HG02870 (cell line): ENCODE results near the gene TTLL9.

ENCODE experiments used
- ATAC-seq: cut with Tn5 transposase; IDR thresholded peaks from one replicate; pipeline ENCODE4 v1.9.1; 2021; ENCODE audit warnings: mild to moderate bottlenecking, moderate library complexity; ENCODE audit not compliant: unreplicated experiment

The TTLL9 gene

DNA sequence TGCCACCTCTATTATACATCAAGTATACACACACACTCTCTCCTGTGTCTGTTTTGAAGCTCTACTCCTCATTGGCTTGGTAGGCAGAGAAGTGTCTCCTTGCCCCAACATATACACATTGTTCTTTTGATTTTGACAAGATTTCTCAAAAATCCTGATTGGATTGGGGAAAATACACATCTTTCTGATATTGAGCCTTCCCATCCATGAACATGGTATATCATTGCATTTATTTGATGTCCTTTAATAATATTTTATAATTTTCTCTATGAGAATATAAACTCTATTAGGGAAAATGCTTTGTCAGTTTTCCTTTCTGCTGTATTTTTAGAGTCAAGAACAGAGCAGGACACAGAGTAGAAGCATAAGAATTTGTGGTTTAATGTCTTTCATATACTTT is 7.2 kb downstream of the TTLL9 start:
- no peak for ATAC-seq

DNA sequence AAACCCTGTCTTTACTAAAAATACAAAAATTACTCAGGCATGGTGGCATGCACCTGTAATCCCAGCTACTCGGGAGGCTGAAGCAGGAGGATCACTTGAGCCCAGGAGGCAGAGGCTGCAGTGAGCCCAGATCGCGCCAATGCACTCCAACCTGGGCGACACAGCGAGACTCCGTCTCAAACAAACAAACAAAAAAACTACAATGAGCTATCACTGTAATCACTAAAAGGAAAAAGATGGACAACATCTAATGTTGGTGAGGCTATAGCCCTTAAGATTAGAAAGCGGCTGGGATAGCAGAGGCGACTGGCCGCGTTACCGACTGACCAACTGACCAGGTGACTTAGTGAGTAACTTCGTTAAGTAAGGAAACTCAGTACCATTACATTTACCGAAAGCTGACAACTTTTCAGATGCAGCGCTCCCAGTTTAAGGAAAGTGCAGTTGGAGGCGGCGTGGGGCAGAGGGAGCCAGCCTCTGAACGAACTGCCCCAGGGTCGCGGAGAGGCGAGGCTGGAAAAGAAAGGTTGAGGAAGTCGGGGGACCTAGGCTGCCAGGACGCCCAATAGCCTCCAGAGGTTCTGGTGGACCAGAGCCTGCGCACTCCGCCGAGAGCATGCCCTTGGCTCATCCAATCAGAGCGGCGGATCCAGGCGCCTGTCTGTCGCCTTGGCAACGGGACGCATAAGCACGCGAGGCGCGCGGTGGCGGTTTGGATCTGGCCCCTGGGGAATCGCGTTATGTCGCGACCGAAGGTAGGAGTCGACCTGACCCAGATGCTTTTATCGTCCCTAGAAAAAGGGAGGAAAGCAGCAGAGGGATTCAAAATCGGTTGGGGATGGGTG is 8.9 kb downstream of the TTLL9 start:
- ATAC-seq, result peak; percentile 92

DNA sequence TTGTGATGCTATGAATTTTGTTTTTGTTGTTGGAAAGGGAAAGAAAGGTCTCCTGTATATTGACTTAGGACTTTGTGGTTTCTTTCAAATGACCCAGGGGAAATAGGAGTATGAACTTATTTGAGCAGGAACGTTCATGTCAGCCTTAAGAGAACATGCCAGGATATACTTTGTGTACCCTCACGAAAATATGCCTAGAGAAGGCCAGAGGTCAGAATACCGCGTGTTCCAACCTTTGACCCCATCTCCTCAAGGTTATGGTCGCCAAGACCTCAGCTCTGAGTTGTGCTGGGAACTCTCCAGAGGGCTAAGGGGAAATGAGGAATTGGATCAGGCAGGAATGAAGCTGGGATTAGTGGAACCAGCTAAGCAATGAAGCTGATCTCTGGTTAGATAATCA is 11.5 kb downstream of the TTLL9 start:
- no peak for ATAC-seq

DNA sequence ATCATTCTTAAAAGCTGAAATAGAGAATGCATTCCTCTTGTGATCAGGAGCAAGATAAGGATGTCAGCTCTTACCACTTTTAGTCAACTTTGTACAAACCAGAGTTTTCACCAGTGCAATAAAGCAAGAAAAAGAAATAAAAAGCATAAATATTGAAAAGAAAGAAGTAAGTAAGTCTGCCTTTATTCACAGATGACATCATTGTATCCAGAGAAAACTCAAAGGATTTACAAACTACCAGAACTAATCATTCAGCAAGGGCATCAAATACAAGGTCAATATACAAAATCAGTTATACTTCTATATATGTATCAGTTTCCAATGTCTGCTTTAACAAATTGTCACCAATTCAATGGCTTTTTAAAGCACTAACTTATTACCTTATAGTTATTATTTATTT is 13.4 kb downstream of the TTLL9 start:
- ATAC-seq, result no peak

DNA sequence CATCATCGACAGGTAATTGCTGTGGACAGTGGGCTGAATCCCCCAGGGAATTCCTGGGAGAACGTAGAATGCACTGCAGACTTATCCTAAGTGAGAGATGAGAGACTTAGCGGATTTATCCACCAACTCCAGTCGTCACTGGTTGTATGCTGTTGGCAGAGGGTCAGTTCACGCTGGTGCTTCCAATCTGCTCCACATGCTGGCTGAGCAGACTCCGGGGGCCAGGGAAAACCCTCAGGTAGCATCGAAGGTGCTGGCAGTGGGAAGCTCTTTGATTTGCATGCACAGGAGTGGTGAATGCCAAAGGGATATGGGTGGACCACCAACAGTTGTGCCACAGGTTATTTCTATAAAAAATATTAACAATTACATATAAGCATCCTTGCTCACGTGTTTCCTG is 20.2 kb downstream of the TTLL9 start:
- no peak for ATAC-seq

DNA sequence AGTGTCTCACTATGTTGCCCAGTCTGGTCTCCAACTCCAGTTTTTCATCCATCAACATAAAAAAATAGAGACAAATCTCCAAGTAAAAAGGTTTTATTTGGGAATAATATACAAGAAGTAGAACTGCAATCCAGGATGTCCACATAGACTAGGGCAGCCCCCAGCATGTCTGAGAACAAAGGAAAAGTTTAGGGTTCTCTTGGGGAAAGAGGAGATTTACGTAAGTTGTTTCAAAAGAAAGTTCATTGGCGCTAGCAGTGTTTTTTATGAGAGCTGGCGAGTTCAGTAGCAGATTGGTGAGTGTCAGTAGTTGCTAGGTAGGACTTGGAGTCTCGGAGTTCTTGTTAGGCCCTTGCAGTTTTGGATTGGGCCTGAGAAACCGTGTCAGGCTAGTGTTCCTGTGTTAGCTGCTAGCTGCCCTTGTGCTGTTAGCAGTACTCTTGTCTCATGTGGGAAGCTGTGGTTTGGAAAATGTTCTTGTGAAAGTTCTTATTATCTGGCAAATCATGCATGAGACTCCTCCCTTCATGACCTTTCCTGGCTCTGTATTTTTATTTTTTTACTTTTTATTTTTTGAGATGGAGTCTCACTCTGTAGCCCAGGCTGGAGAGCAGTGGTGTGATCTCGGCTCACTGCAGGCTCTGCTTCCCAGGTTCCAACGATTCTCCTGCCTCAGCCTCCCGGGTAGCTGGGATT is 24.7 kb downstream of the TTLL9 start:
- ATAC-seq, result peak; percentile 99

DNA sequence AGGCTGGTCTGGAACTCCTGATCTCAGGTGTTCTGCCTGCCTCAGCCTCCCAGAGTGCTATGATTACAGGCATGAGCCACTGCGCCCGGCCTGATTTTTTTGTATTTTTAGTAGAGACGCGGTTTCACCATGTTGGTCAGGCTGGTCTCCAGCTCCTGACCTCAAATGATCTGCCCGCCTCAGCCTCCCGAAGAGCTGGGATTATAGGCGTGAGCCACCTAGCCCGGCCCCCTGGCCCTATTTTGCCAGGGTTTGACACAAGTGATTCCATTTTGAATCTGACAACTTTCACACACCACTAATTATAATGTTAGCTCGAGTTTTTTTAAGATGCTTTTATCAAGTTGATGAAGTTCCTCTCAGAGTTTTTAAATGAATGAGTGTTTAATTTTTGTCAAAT is 25.6 kb downstream of the TTLL9 start:
- no peak for ATAC-seq

DNA sequence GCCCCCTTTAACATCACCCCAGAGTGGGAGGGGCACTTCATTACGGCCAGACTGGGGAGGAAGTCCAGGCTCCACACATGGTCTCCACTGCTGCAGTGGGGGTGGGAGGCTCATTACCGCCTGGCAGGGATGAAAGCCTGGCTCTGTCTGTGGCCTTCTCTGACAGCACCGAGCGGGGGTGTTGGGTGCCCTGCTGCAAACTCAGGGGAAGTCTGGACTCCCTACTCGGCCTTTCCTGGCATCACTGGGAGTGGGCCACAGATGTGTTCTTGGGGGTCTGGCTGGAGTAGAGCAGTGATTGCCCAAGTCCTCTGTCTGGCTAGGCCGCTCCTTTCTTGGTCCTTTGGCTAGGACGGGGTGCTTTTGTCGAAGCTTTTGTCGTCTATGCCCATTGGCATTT is 27.1 kb downstream of the TTLL9 start:
- no peak for ATAC-seq

DNA sequence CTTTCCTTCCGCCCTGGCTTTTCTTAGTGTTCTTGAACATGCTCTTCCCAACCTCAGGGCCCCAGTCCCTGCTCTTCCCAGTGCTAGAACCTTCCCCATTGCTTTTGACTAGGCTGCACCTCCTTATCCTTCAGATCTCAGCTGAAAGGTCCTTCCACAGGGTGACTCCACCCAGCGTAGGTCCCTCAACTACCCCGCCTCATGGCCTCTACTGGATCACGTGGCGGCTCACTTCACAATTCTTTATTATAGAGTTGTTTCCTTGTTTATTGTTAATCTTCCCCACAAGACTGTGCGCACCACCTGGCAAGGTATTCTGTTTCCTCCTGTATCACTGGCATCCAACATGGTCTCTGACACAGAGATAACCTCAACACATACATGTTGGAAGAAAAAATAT is 31.2 kb downstream of the TTLL9 start:
- no peak for ATAC-seq

DNA sequence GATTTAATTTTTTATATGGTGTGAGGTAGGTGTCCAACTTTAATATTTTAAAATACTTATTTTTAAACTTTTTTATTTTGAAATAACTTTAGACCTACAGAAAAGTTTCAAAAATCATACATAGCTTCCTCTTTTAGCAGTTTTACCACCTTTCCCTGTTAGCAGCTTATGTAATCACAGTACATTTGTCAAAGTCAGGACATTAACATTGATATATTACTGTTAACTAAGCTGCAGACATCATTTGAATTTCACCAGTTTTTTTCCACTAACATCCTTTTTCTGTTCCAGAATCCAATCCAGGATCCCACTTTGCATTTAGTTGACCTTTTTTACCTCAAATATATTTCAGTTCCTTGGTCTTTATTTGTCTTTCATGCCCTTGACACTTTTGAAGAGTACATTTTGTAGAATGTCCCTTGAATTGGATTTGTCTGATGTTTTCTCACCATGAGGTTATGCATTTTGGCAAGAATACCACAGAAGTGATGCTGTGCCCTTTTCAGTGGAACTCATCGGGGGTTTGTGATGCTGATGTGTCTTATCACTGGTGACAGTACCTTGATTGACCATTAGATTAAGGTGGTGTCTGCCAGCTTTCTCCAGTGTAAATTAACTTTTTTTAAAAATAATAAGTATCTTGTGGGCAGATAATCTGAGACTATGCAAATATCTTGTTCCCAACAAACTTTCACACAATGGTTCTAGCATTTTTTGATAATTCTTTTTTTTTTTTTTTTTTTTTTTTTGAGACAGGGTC is 33.4 kb downstream of the TTLL9 start:
- no peak for ATAC-seq

DNA sequence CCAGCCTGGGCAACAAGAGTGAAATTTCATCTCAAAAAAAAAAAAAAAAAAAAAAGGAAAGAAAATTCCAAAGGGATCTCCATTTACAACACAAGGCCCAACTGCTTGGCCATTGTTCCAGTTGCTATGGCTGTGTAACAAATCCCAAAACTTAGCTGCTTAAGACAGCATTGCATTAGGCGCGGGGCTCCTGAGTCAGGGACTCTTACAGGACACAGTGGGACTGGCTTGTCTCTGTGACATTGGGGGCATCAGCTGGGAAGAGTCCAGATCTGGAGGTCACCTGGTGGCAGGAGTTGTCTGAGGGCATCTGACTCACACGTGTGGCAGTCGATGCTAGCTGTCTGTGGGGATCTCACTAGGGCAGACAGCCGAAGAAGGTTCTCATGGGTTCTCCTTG is 35.6 kb downstream of the TTLL9 start:
- ATAC-seq, result no peak

DNA sequence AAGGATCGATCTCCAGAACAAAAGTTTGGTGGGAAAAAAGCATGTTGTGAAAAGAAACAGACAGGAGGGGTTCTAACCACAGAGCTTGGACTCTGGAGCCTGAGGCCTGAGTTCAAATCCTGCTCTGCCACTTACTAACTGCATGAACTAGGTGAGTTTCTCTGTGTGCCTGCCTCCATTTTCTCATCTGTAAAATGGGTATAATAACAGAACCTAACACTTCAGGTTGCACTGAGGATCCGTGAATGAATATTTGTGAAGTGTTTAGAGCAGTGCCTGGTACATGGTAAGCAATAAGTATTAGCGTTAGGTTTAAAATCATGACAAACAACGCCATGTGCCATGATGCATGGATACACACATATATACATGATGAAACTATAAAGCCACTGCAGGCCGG is 36.6 kb downstream of the TTLL9 start:
- no peak for ATAC-seq

DNA sequence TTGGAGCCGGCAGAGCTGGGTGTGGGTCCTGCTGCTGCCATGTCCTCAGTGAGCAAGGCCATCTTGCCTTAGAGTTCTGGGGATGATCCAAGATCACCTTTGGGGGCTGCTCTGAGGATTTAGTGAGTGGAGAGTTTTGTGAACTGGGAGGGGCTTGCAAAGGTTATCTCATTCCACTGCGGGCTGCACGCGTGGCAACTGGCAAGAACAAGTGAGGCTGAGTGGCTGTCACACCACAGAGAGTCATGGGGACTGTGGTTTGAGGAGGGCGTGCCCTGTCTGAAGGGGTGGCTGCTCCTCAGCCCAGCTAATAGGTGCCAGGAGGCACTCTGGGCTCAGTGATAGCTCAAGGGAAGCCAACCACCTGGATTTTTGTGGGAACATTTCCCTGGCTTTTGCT is 37.6 kb downstream of the TTLL9 start:
- ATAC-seq, result no peak

DNA sequence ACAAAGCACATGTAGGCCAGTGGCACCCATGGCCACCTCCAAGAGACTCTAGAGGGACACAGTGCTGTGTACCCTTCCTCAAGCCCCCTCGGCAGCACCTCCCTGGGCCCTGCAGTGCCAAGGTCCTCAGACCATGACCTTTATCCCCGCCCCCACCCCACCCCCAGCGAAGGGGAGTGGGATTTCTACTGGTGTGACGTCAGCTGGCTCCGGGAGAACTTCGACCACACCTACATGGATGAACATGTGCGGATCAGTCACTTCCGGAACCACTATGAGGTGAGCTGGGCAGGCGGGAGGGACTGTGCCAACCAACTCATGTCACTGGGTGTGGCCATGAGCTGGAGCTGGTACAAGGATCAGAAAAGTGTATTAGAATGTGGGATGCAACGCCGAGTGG is 38.0 kb downstream of the TTLL9 start:
- no peak for ATAC-seq

DNA sequence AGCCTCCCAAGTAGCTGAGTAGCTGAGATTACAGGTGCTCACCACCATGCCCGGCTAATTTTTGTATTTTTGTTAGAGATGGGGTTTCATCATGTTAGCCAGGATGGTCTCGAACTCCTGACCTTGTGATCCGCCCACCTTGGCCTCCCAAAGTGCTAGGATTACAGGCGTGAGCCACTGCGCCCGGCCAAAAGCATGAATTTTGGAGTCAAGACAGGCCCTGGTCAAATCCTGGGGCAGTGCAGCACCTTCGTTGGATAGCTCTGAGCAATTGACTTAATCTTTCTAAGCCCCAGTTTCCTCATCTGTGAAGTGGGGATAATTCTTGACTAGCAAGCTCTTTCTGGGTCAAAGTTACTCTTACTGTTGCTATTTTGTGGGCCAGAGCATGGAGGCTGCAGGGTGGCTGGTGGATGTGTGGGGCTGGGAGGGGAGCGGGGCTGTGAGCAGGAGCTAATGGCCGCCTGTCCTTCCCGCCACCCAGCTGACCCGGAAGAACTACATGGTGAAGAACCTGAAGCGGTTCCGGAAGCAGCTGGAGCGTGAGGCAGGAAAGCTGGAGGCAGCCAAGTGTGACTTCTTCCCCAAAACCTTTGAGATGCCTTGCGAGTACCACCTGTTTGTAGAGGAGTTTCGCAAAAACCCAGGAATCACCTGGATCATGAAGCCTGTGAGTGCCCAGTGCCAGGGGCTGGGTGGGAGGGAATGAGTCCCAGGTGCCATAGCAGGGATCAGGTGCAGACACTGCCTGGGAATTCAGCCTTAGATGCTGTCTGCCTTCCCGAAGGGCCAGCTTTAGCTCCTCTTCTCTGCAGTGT is 39.0 kb downstream of the TTLL9 start:
- no peak for ATAC-seq

DNA sequence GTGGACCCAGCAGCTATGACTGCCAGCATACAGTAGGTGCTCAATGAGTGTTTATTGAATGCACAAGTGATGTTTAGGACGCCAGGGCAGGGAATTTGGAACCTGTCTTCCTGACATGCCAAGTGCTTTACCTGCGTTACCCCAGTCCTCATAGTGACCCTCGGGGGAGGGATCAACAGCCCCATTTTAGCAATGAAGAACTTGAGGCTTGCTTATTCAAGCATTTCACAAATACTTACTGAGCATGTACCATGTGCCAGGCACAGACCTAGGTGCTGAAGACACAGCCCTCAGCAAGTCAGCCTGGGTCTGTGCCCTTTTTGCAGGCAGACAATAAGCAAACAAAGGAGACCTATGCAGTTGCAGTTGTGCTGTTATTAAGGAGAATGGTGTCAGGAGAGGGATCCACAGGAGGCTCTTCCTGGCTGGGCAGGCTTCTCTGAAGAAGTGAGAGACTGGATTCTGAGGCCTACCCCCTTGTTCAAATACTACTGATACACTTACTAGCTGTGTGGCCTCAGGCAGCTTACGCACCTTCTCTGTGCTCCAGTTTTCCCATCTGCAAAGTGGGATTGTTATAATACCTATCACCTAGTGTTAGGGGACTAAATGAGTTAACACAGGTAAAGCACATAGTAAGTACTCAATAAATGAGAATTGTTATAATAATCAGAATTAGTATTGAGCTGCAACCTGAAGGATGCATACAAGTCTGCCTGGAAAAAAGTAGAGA is 39.8 kb downstream of the TTLL9 start:
- no peak for ATAC-seq

DNA sequence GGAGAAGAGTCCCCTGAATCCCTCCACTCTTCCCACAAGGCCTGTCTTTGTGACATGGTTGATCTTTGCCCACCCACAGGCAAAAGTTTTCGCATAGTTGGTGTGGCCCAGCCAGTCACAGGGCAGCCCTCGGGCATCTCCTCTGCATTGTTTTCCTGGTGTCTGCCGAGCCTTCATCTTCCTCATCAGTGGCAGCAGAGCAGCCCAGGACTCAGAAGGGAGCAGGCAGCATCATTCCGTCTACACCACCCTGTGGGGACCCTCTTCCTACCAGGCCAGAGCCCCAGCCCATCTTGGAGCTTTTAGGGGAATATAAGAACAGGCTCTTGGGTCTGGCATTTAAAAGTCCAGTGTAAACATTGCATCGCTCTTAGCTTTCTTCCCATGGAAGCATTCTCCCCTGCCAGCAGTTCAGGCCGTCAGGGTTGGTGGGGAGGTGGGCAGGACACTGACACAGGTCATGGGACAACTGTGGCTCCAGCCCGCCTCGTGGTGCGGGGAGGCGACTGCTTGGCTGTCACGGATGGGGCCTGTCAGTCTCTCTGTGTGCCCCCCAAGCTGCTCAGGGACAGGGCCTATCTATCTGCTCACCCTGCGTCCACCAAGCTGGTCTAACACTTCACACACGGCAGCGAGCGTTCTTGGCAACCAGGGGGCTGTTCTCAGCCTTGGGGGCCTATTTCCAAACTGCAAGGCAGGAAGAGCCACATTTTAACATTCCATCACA is 43.2 kb downstream of the TTLL9 start:
- no peak for ATAC-seq

DNA sequence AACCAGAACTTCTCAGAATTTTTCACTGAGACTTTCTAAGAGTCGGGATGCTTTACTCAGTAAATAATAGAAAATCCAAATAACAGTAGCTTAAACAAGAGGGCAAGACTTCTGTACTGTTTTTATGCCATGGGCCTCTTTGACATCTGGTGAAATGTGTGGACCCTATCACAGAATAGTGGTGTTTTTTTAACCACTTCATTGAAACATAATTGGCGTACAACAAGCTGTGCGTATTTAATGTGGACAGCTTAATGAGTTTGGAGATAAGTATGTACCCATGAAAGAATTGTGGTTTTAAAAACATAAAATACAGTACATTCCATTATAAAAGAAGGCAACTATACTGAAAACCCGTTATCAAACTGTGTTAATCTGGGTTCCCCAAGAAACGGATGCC is 43.7 kb downstream of the TTLL9 start:
- no peak for ATAC-seq

DNA sequence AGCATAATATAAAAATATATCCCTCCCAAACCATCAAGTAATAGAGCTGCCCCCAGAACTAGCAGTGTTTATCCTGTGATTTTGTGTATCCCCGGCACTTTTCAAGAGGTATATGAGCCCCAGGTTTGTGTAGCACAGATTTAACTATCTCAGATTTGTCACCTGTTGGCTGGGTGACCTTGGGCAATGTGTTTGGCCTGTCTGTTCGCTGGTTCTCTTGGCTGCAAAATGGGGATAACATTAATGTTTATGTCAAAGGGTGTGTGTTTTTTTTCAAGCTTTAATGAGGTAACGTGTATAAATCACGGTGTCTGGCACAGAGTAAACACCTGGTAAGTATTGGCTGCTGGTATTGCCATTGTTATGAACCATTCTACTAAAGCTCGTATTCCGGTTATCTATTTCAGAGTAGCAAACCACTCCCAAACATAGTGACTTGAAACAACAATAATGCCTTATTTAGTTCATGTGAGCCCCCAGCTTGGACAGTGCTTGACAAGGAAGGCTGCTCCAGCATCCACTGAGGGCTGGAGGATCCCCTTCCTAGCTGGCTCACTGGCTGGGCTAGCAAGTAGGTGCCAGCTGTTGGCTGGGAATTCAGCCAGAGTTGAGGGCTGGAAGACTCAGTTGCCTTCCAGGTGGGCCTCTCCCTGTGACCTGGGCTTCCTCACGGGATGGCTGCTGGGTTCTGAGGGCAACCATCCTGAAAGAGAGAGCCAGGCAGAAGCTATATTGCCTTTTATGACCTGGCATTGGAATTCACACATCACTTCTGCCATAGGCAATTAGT is 45.3 kb downstream of the TTLL9 start:
- ATAC-seq, result no peak
